GM06990 (cell line): ENCODE data around the gene MYH2.

Experiments used
- DNase-seq: peaks from one replicate; pipeline ENCODE4 v3.0.0-alpha.2; 2011; ENCODE audit not compliant: insufficient read length; ENCODE audit errors: extremely low read depth
- H3K27me3 ChIP-seq: replicated peaks from 2 replicates; pipeline ENCODE4 v1.6.0; 2011; ENCODE audit warnings: low read length; ENCODE audit not compliant: control insufficient read depth, insufficient read depth
- H3K36me3 ChIP-seq: 2 replicates; pipeline ENCODE4 v1.5.1; 2011; ENCODE audit warnings: low read length; ENCODE audit not compliant: control insufficient read depth, insufficient read depth
- H3K4me3 ChIP-seq: replicated peaks from 2 replicates; pipeline ENCODE4 v1.5.1; 2011; ENCODE audit warnings: low read depth, mild to moderate bottlenecking, control low read depth, low read length
- TF ChIP-seq, protein P1 (sequence below): IDR thresholded peaks from 2 replicates; pipeline ENCODE4 v1.5.1; 2011; ENCODE audit warnings: low read length, control low read depth, mild to moderate bottlenecking, inconsistent platforms; ENCODE audit not compliant: insufficient read depth, poor library complexity, severe bottlenecking

Gene MYH2

DNA sequence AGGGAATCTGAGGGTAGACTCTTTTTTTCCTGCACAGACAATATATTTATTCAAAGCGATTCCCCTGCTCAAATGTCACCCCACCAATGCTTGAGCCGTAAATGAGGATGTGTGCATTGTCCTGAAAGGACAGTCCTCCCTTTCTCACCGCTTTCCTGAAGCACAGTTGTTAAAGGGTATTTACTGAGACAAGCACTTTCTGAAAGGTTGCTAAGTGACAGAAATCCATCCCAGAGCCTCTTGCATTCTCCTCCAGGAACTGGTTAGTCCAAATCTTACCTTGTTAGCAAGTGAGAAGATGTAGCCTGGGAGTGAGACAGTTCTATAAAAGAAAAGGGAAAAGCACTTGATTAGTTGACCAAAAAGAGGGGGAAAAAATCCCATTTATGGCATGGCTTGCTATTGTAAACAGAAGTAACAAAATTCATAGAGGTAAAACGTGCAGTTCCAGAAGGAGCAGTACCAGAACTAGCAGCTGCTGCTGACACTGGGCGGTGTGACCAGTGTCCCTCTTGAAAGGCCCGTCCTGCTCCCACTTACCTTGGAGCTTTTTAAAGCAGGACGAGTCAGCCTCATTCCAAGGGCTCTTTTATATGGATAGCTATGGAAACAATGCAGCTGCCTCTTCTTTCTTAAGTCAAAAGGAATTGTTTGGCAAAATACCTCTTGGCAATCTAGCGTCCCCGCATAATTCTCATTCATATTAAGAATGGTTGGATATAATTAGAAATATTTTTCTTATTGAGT, at the start of gene MYH2:
Gene MYH2, minus strand, starts transcription at position 563 of the 747 bp plus-strand sequence. CDS start 1,738 bp downstream, outside the sequence.
- H3K27me3 ChIP-seq = no peaks in the 10 kb centered on the region
- TF ChIP-seq, protein P1, sequence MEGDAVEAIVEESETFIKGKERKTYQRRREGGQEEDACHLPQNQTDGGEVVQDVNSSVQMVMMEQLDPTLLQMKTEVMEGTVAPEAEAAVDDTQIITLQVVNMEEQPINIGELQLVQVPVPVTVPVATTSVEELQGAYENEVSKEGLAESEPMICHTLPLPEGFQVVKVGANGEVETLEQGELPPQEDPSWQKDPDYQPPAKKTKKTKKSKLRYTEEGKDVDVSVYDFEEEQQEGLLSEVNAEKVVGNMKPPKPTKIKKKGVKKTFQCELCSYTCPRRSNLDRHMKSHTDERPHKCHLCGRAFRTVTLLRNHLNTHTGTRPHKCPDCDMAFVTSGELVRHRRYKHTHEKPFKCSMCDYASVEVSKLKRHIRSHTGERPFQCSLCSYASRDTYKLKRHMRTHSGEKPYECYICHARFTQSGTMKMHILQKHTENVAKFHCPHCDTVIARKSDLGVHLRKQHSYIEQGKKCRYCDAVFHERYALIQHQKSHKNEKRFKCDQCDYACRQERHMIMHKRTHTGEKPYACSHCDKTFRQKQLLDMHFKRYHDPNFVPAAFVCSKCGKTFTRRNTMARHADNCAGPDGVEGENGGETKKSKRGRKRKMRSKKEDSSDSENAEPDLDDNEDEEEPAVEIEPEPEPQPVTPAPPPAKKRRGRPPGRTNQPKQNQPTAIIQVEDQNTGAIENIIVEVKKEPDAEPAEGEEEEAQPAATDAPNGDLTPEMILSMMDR = no peak
- no peak for DNase-seq
- no peaks in the 10 kb centered on the region for H3K36me3 ChIP-seq
- H3K4me3 ChIP-seq = no peak within 1 kb of the TSS

DNA sequence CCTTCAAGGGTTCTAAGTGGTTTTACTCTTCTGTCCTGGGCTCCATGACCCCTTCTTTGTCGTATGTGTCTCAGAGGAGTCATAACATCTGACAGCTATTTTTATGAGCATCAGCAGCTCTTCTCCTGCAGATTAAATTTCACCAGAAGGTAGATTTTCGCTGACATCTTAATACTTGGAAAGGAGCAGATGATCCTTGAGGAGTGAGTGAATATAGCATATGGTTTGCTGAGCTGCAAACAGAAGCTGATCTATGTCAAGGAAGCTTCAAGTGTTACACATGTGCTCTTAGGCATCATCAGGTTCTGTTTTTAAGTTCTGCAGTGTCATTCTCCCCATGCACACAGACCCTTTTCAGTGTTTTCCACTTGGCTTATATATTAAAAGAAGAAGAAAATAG, 49.2 kb upstream of the MYH2 start:
- Histone ChIP-seq H3K27me3 (no peaks in the 10 kb centered on the region), H3K4me3 (no peak overlapping the region), H3K36me3 (no peaks in the 10 kb centered on the region)
- DNase-seq = no peak
- TF ChIP-seq, protein P1 = no peak

DNA sequence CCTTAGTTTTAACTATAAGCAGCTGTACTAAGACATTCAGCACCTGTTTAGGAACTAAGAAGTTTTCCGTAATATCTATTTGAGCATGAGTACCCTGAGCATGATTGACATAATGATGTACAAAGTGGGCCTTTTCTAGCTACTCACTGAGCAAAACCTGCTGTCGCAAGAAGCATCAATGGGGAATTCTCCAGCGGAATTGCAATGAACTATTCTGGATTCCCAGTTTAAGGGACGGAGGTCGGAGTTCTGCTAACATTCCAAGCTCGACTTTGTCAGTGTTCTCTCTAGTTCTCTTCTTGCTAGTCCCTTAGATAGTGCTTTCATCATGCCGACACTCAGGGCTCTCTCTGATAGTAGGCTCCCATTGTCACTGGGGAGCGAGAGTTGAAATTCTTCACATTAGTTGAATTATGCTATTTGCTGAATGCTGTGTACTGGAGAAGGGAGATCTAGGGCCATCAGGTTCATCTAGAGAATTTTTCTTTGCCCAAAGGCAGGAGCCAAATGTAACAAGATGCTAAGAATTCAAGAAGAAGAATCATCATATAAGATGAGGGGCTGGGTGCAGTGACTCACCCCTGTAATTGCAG, 40.2 kb upstream of the MYH2 start:
- H3K36me3 ChIP-seq = no peaks in the 10 kb centered on the region
- TF ChIP-seq, protein P1 = no peak
- DNase-seq = no peak
- H3K4me3 ChIP-seq = no peak overlapping the region
- no peaks in the 10 kb centered on the region for H3K27me3 ChIP-seq

DNA sequence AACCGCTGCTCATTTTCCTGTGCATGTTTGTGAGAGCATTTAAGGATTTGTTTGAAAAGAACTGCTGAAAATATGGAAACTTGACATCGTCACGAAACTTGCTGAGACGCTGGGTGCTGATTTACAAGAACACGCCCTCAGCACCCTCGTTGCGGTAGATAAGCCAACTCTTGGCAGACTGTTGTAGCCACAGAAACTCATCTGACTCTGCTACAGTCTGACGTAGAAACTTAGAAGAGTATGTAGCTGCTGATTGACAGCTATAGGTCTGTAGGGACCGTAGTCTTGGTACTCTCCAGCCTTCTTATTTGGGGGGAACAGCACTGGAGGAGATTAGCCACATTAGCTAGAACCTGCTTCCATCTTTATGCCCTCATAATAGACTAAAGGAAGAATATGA, 36.1 kb upstream of the MYH2 start:
- DNase-seq = no peak
- no peaks in the 10 kb centered on the region; the same call in 1 of the 2 replicates for H3K27me3 ChIP-seq
- TF ChIP-seq, protein P1 = no peak
- H3K36me3 ChIP-seq = no peaks in the 10 kb centered on the region
- H3K4me3 ChIP-seq = no peak overlapping the region

DNA sequence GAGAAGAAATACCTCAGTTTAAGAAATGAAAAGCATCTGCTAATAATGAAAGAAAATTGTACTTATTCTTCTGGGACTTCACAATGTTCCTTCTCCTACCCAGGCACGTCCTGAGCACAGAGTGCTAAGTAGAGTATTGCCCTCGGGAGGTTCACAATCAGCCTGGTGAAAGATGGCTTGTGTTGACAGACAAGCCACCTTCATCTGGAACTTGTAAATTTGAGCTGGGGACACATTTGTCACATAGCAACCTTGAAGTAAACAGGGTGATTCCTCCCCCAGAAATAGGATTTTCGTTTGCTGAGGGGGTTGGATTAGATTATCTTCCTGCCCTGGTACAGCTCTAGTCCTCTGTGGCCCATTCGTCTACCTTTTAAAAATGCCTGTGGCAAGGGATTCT, 34.4 kb upstream of the MYH2 start:
- no peak for DNase-seq
- Histone ChIP-seq H3K4me3 (no peak overlapping the region), H3K36me3 (no peaks in the 10 kb centered on the region), H3K27me3 (no peaks in the 10 kb centered on the region; the same call in 1 of the 2 replicates)
- TF ChIP-seq, protein P1 = no peak
